ENCODE measurements around the gene PDLIM4. TPM values are rescaled to one million over a fixed set of nuclear protein-coding genes. Genes with fewer than 3 reads are reported as not detected.
A peak's percentile ranks its signal among the peaks of the same experiment; 100 is the strongest.

PDLIM4 gene
- total RNA-seq, 1 donor from 2014 or later = 146 TPM

GRCh38 chr5:132259069-132259851, 1.8 kb downstream of the PDLIM4 start:
- Histone ChIP-seq H3K27me3 (ENCODE audit: control insufficient read depth, insufficient read depth, low read length) (no peaks in the 10 kb centered on the region), H3K4me3 (ENCODE audit: low read depth, low read length) (peak overlapping the region; percentile 86), H3K36me3 (ENCODE audit: control insufficient read depth, insufficient read depth, low read length) (peaks cover 5% of the 10 kb centered on the region)
- TF ChIP-seq, protein P1, sequence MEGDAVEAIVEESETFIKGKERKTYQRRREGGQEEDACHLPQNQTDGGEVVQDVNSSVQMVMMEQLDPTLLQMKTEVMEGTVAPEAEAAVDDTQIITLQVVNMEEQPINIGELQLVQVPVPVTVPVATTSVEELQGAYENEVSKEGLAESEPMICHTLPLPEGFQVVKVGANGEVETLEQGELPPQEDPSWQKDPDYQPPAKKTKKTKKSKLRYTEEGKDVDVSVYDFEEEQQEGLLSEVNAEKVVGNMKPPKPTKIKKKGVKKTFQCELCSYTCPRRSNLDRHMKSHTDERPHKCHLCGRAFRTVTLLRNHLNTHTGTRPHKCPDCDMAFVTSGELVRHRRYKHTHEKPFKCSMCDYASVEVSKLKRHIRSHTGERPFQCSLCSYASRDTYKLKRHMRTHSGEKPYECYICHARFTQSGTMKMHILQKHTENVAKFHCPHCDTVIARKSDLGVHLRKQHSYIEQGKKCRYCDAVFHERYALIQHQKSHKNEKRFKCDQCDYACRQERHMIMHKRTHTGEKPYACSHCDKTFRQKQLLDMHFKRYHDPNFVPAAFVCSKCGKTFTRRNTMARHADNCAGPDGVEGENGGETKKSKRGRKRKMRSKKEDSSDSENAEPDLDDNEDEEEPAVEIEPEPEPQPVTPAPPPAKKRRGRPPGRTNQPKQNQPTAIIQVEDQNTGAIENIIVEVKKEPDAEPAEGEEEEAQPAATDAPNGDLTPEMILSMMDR (IDR thresholded peaks at IDR 0.05; ENCODE audit: insufficient read depth, low read length, poor library complexity, severe bottlenecking) = no peak
- DNase-seq (ENCODE audit: low read depth) = no peak

GRCh38 chr5:132260051-132260450, 2.6 kb downstream of the PDLIM4 start:
- Histone ChIP-seq H3K27me3 (ENCODE audit: control insufficient read depth, insufficient read depth, low read length) (no peaks in the 10 kb centered on the region), H3K36me3 (ENCODE audit: control insufficient read depth, insufficient read depth, low read length) (peaks cover 7% of the 10 kb centered on the region), H3K4me3 (ENCODE audit: low read depth, low read length) (peak overlapping the region; percentile 12)
- no peak for DNase-seq (ENCODE audit: low read depth)
- TF ChIP-seq, protein P1 (IDR thresholded peaks at IDR 0.05; ENCODE audit: insufficient read depth, low read length, poor library complexity, severe bottlenecking) = no peak

DNA sequence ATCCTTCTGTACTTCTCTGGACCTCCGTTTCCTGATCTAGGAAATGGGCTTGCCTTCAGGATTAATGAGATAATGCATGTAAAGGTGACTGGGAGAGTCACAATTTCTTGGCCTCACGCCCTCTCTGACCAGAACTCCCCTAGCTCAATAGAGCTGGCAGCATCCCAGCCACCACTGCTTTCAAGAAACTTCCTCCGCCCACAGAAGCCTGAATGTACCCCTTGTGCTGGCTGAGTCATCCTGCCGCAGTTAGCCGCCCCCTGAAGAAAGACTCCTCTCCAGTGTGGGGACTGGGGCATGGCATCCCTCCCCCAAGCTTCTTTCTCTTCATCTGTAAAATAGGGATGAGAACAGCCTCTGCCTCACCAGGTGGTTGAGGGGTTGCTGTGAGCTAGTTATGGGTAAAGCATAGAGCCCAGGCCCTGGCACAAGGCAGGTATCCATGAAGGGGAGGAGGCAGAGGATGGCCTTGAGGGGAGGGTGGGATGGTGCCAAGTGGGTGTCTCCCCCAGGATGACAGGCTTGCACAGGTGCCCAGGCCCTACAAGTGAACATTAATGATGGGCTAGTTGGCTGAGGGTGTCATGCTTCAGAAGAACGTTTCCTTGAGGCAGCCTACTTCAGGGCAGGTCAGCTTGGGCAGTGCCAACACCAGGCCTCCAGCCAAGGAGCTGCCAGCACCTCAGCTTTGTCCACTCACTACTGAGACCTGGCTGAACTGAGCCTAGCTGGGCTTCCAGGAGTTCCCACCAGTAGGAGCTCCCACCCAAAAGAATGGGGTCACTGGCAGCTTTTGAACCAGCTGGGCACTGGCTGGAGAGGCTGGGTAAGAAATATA, 3.4 kb downstream of the PDLIM4 start:
- TF ChIP-seq, protein P1 (IDR thresholded peaks at IDR 0.05; ENCODE audit: insufficient read depth, low read length, poor library complexity, severe bottlenecking) = no peak
- Histone ChIP-seq H3K27me3 (ENCODE audit: control insufficient read depth, insufficient read depth, low read length) (no peaks in the 10 kb centered on the region), H3K4me3 (ENCODE audit: low read depth, low read length) (no peak overlapping the region), H3K36me3 (ENCODE audit: control insufficient read depth, insufficient read depth, low read length) (peaks cover 7% of the 10 kb centered on the region)
- peak; percentile 88 for DNase-seq (ENCODE audit: low read depth)

- Histone ChIP-seq H3K27me3 (ENCODE audit: control insufficient read depth, insufficient read depth, low read length) (no peaks in the 10 kb centered on the region), H3K4me3 (ENCODE audit: low read depth, low read length) (no peak overlapping the region), H3K36me3 (ENCODE audit: control insufficient read depth, insufficient read depth, low read length) (peaks cover 9% of the 10 kb centered on the region)
- TF ChIP-seq, protein P1 (IDR thresholded peaks at IDR 0.05; ENCODE audit: insufficient read depth, low read length, poor library complexity, severe bottlenecking) = no peak
- DNase-seq (ENCODE audit: low read depth) = no peak
Measured at GRCh38 chr5:132261881-132262845, 4.7 kb downstream of the PDLIM4 start.

DNA sequence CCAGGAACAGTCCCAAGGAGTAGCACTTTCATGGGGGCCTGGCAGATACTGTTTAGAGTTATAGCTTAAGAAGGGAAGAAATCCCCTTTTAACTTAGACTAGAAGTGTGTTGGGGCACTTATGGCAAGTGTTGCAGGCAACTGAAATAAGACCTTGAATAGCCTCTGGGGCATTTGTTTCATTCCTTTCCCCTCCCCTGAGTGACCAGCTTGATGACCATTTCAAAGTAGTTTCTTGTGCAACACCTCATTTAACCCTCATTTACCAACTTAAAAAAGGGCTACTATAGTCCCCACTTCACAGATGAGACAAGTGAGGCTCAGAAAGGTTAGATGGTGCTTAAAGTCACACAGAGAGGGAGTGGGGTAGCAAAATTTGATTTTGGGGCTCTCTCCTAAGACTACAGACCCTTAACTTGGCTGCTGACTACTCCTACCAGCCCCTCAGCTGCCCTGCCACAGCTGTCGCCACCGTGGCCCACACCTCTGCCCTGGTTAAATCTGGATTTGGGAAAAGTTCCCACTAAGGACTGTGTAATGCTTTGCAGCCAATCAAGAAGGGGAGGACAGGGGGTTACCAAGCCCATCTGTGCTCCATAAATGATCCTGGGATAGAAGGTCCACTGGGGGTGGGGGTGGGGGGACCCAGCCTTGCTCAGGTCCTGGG, 5.5 kb downstream of the PDLIM4 start:
- no peak for DNase-seq (ENCODE audit: low read depth)
- Histone ChIP-seq H3K36me3 (ENCODE audit: control insufficient read depth, insufficient read depth, low read length) (peaks cover 13% of the 10 kb centered on the region), H3K27me3 (ENCODE audit: control insufficient read depth, insufficient read depth, low read length) (no peaks in the 10 kb centered on the region), H3K4me3 (ENCODE audit: low read depth, low read length) (no peak overlapping the region)
- TF ChIP-seq, protein P1 (IDR thresholded peaks at IDR 0.05; ENCODE audit: insufficient read depth, low read length, poor library complexity, severe bottlenecking) = no peak
